Right ventricle myocardium superior (tissue), 1 donor: Measurements from ENCODE around the gene IL1RAPL1. TPM values are rescaled to one million over a fixed set of nuclear protein-coding genes. Genes with fewer than 3 reads are reported as not detected.

Source experiments
- ATAC-seq: fragments of 200-7000 bp; cut with Tn5 transposase; one replicate; pipeline ENCODE4 v1.9.1; 2020; ENCODE audit warnings: mild to moderate bottlenecking; ENCODE audit not compliant: poor library complexity
- DNase-seq: peaks from one replicate; pipeline ENCODE4 v3.0.0-alpha.2; 2020
- intact Hi-C: fragments of 100-400 bp; cut with DNase I; formaldehyde crosslinking; loops from one replicate; pipeline ENCODE4 v1.11.2; 2022
- total RNA-seq: library from RNA; stranded (reverse); fragmentation: NEBNext Ultra II Directional; extraction: Animal tissue kit (Norgen Biotek cat#: 25700); gene quantifications from one replicate; pipeline ENCODE4 v1.2.1, GENCODE V29; 2021
- donor health status: DM: no; HTN: yes; CAD: no; lungs with severe emphysema.

Gene IL1RAPL1
- total RNA-seq, 1 donor from 2014 or later: 3.1 TPM

GRCh38 chrX:29496636-29497180, 909.5 kb downstream of the IL1RAPL1 start:
- DNase-seq (no peak), ATAC-seq (no peak)
- intact Hi-C loops: no loop called here

DNA sequence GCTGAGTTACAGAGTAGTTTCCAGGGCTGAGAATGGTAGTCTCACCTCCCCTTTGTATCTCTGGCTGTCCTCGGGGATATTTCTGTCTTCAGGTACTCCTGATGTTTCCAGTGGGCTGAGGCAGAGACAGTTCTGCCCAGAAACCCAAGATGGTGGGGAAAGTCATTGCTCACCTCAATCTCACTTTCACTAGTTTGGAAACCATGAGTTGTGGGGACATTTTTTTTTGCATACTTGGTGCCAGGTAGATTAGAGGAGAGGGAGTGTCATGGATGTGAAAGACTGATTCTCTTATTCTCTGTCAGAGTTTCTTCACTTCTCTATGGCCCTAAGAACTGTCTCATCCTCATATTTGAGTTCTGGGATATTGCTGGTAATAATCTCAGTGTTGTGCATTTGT, 919.5 kb downstream of the IL1RAPL1 start:
- ATAC-seq: no peak
- intact Hi-C loops: no loop called here
- no peak for DNase-seq

DNA sequence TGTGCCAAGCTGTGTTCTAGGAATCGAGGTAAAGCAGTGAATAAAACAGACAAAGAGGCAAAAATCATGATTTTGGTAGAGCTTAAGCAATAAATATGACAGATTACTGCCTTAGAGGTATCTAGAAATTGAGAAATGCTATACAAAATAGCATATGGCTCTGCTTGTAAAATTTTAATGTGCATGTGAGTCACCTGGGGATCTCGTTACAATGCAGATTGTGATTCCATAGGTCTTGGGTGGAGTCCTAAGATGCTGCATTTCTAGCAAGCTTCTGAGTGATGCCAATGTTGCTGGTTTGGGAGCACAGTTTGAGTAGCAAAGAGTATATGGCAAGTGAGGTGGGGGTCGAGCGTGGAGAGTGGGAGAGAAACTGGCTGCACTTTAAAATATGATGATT, 930.9 kb downstream of the IL1RAPL1 start:
- DNase-seq (no peak), ATAC-seq (no peak)
- intact Hi-C loops: no loop called here

DNA sequence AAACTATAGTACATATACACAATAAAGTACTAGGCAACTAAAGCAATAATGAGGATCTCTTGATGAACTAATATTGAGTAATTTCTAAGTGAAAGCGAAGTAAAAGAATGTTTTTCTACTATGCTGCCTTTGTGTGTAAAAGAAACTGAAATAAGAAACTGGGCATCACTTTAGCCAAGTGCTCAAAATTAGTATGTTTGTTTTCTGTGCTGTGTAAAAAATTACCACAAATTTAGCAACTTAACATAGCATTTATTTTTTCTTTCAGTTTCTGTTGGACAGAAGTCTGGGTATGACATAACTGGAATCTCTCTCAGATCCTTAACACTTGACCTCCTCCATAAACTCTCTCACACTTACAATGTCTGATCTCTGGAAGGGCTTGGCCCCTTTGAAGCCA, 941.0 kb downstream of the IL1RAPL1 start:
- ATAC-seq (no peak), DNase-seq (no peak)
- intact Hi-C loops: no loop called here

- DNase-seq (no peak), ATAC-seq (no peak)
- intact Hi-C loops: no loop called here
Measured at GRCh38 chrX:29530501-29530900, 943.3 kb downstream of the IL1RAPL1 start.

GRCh38 chrX:29531336-29531735, 944.1 kb downstream of the IL1RAPL1 start:
- ATAC-seq (no peak), DNase-seq (no peak)
- intact Hi-C loops: no loop called here

DNA sequence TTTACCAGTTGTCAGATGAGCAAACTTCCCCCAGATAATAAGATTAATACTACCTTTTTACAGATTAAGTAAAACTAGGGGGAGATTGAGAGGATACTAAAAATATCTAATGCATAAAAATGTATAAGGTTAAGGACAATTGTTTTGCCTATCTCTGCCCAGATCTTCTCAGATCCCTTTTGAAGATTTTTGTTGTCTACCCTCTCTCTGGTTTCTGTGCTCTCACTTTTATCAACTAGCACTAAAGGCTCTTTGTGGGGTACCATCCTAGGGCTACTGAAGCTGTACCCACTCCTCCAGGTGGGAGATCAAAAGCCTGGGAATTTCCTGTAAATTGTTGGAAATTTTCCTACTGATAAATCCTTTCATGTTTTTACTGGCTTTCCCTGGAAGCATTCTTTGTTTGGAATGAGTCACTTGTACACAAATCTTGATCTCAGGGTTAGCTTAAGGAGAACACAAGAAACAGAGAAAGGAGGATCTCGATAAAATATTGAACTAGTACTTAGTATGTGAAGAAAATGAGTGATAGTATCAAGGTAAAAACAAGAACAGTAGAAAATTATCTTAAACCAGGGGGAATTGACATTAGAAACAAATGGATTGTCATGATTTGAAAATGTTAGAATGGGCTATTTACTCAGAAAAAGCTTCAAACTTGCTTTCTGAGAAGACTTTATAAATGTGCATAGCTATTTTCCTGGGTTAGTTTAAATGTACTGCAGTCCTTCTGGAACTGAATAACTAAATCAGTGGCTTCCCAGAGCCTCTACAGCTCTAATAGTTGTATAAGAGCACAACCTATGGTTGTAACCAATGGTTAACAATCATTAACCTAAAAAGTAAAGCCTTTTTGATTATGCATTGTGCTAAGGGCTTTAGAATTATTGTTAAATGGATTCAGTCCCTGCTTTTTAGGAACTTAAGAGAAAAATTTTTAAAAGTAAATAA, 948.2 kb downstream of the IL1RAPL1 start:
- ATAC-seq (no peak), DNase-seq (no peak)
- intact Hi-C loops: no loop called here

DNA sequence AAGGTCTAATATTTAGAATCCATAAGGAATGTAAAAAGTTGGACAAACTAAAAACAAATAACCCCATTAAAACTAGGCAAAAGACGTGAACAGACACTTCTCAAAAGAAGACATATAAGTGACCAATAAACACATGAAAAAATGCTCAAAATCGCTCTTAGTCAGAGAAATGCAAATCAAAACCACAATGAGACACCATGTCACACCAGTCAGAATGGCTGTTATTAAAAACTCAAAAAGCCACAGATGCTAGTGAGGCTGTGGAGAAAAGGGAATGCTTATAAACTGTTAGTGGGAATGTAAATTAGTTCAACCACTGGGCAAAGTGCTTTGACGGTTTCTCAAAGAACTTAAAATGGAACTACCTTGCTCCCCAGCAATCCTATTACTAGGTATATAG, 953.8 kb downstream of the IL1RAPL1 start:
- ATAC-seq (no peak), DNase-seq (no peak)

DNA sequence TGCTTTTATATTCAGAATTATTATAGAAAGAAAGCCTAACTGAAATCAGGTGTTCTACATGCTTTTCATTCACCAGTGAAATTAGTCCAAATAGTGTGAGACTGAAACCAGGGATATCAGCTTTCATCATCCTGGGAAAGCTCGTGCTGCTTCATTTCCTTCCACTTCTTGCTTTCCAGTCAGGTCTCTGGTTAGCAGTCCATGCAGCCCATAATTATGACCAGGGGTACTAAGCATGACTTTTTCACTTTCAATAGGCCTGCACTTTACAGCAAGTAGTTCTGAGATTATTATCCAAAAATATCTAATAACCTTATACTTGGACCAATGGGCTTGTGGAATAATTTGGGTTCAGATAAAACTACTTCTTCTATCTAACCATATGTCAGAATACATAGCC, 954.9 kb downstream of the IL1RAPL1 start:
- intact Hi-C loops: no loop called here
- DNase-seq: no peak
- no peak for ATAC-seq

More for the DNA sequence above, 953.8 kb downstream of the IL1RAPL1 start:
- intact Hi-C loops: no loop called here

DNA sequence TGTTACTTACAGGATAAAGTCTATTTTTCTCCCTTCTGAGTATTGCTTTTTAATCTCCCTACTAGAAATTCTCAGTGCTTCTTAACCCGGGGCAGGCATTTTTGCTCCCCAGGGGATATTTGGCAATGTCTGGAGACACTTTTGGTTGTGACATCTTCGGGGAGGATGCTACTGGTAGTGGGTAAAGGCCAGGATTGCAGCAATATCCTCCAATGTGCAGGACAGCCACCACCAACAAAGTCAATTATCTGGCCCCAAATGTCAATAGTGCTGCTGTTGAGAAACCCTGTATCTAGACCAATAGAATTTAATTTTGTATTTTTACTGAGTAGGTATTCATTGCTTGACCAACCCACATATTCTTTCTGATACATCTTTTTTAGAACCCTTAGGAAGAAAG, 958.6 kb downstream of the IL1RAPL1 start:
- DNase-seq (no peak), ATAC-seq (no peak)
- intact Hi-C loops: no loop called here

- ATAC-seq: no peak
- intact Hi-C loops: no loop called here
- DNase-seq: no peak
Measured at GRCh38 chrX:29547877-29548276, 960.6 kb downstream of the IL1RAPL1 start.

GRCh38 chrX:29553542-29553941, 966.3 kb downstream of the IL1RAPL1 start:
- ATAC-seq: no peak
- intact Hi-C loops: no loop called here
- DNase-seq: no peak

DNA sequence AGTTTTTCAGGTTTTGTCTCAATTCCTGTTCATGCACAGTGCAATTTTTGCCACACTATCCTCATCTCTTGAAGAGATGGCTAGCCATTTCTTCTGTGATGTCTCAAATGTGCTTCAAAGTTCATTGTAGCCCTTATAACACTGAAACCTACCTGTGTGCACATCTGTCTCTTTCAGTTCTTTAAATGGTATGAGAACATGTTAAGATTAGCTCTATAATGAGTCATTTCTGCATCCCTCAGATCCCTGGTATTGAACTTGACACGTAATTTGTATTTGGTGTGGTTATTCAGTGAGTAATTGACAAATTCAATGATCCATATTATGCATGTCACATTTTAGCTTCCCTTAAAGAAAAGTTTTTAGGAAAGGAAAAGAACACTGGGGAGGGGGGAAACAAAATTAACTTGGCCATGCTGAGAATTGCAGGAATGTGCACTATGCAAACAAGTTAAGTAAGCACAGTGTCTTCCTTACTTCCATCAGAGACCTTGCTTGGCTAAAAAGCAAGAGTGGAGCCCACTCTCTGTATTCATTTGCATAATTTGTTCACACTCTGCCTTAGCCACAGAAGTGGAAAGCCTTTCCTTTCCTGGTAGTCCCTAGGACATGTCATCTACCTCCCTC, 968.3 kb downstream of the IL1RAPL1 start:
- intact Hi-C loops: no loop called here
- no peak for ATAC-seq
- no peak for DNase-seq

- intact Hi-C loops: no loop called here
- DNase-seq (no peak), ATAC-seq (no peak)
Measured at GRCh38 chrX:29560065-29560464, 972.8 kb downstream of the IL1RAPL1 start.

GRCh38 chrX:29561417-29561816, 974.2 kb downstream of the IL1RAPL1 start:
- intact Hi-C loops: no loop called here
- ATAC-seq (no peak), DNase-seq (no peak)

- DNase-seq: no peak
- ATAC-seq: no peak
- intact Hi-C loops: no loop called here
Measured at GRCh38 chrX:29580560-29580959, 993.3 kb downstream of the IL1RAPL1 start.

DNA sequence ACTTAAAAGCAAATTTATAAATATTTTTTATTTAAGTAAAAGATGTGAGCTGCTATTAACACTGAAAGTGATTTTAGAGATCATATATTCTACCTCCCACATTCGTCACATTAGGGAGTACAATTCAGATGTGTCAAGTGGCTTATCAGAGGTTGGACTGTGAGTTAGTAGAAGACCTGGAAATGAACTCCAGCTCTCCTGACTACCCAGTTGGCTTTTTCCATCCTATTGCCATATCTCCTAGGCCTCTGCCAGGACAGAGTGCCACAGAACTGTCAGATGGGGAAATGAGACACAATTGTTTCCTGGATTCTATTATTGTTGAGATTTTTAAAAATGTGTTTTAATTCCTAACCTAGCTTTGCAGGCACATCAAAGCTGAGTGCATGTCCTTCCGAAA, 994.0 kb downstream of the IL1RAPL1 start:
- DNase-seq: no peak
- intact Hi-C loops: no loop called here
- peak; percentile 79 for ATAC-seq

DNA sequence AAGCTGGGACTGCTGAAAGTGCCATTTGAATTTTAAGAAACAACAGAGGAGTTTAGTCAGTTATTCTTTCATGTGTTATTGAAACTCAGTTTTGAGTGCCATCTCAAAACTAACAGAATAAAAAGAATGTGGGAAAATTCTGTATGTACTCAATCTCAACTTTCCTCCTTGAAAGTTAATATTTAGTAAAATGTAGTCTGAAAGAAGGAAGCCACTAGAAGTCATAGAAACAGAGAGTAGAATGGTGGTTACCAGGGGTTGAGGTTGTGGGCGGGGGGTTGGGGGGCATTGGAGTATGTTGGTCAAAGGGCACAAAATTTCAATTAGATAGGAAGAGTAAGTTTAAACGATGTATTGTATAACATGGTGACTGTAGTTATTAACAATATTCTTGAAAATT, 999.9 kb downstream of the IL1RAPL1 start:
- intact Hi-C loops: no loop called here
- no peak for ATAC-seq
- no peak for DNase-seq

DNA sequence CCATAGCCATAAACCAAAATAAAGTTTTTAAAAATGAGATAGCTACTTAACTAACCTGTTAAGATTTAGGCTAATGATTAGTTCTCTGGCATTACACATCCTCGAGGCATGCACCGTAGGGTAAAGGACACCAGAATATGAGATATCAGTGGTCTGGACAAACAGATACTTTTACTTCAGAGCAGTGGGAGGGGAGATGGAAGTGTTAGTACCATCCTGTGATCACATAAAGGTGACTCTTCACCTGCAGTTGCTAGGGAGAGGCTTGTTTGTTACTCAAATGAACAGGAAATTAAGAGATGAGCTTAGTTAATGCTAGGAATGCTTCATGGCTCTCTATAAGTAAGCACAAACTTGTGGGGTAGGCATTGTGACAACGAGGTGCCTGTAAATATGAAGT, 1003.7 kb downstream of the IL1RAPL1 start:
- intact Hi-C loops: no loop called here
- DNase-seq (no peak), ATAC-seq (no peak)

GRCh38 chrX:29604381-29604780, 1017.1 kb downstream of the IL1RAPL1 start:
- ATAC-seq (no peak), DNase-seq (no peak)
- intact Hi-C loops: no loop called here
